Tibial artery (tissue), 4 donors: ENCODE data around the gene AGBL1.

Experiments used
- DNase-seq, 2 donors: peaks; one replicate each; pipeline ENCODE4 v3.0.0-alpha.2; 2019
- H3K27ac ChIP-seq, 2 donors: fragments of 200-600 bp; sonication (generic) in 1 of 2; 1 replicate in 1 of 2; 2 replicates in 1 of 2; pipeline ENCODE4 v1.5.1; 2018 to 2019; ENCODE audit warnings: mild to moderate bottlenecking in 1 of 2
- H3K27me3 ChIP-seq, 2 donors: fragments of 200-600 bp; sonication (generic) in 1 of 2; one replicate each; pipeline versions ENCODE4 v1.5.1 to v1.6.0; 2016 to 2019
- H3K36me3 ChIP-seq, 3 donors: fragments of 200-600 bp; sonication (generic) in 2 of 3; one replicate each; pipeline ENCODE4 v1.5.1; 2016 to 2019; ENCODE audit warnings: mild to moderate bottlenecking in 2 of 3
- H3K4me1 ChIP-seq, 4 donors: fragments of 200-600 bp; sonication (generic) in 2 of 4; 1 replicate in 3 of 4; 2 replicates in 1 of 4; pipeline ENCODE4 v1.5.1; 2016 to 2019
- H3K4me3 ChIP-seq, 2 donors: fragments of 200-600 bp; sonication (generic) in 1 of 2; 1 replicate in 1 of 2; 2 replicates in 1 of 2; pipeline ENCODE4 v1.5.1; 2018 to 2019; ENCODE audit warnings: mild to moderate bottlenecking in 2 of 2
- H3K9me3 ChIP-seq, 3 donors: fragments of 200-600 bp; sonication (generic) in 1 of 3; one replicate each; pipeline ENCODE4 v1.5.1; 2016 to 2019
- intact Hi-C: fragments of 100-400 bp; cut with DNase I; formaldehyde crosslinking; loops from one replicate; pipeline ENCODE4 v1.15.0; 2023; ENCODE audit warnings: low total_unique reads
- TF ChIP-seq, protein P1 (sequence below), 2 experiments: fragments of 200-600 bp in 1 of 2; fragments of 450-650 bp in 1 of 2; IDR thresholded peaks; one replicate each; pipeline ENCODE4 v1.5.1; 2017 to 2019; ENCODE audit warnings: antibody characterized with exemption in 2 of 2, mild to moderate bottlenecking in 1 of 2, moderate library complexity in 1 of 2

AGBL1 gene

DNA sequence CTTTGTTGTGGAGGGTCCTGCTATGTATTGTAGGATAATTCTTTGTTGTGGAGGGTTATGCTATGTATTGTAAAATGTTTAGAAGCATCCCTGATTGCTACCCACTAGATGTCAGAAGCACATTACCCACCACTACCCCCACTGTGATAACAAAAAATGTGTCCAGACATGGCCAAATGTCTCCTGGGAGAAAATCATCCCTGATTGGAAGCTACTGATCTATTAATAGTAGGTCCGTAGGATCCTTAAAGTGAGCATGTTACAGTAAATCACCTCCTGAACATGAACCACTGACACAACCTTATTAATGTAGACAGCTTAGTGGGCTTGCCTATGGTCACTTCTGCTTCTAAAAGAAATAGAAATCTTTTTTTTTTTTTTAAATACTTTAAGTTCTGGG lies 884.6 kb downstream of the AGBL1 start:
- no peak overlapping the region for H3K27ac ChIP-seq
- no peak overlapping the region for H3K4me3 ChIP-seq
- H3K4me1 ChIP-seq, result no peaks in the 10 kb centered on the region
- intact Hi-C loops, result no loop called here
- no peaks in the 10 kb centered on the region for H3K36me3 ChIP-seq
- H3K9me3 ChIP-seq, result no peaks in the 10 kb centered on the region
- no peak for DNase-seq
- no peaks in the 10 kb centered on the region for H3K27me3 ChIP-seq
- TF ChIP-seq, protein P1, sequence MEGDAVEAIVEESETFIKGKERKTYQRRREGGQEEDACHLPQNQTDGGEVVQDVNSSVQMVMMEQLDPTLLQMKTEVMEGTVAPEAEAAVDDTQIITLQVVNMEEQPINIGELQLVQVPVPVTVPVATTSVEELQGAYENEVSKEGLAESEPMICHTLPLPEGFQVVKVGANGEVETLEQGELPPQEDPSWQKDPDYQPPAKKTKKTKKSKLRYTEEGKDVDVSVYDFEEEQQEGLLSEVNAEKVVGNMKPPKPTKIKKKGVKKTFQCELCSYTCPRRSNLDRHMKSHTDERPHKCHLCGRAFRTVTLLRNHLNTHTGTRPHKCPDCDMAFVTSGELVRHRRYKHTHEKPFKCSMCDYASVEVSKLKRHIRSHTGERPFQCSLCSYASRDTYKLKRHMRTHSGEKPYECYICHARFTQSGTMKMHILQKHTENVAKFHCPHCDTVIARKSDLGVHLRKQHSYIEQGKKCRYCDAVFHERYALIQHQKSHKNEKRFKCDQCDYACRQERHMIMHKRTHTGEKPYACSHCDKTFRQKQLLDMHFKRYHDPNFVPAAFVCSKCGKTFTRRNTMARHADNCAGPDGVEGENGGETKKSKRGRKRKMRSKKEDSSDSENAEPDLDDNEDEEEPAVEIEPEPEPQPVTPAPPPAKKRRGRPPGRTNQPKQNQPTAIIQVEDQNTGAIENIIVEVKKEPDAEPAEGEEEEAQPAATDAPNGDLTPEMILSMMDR (IDR thresholded peaks at IDR 0.05), result no peak

DNA sequence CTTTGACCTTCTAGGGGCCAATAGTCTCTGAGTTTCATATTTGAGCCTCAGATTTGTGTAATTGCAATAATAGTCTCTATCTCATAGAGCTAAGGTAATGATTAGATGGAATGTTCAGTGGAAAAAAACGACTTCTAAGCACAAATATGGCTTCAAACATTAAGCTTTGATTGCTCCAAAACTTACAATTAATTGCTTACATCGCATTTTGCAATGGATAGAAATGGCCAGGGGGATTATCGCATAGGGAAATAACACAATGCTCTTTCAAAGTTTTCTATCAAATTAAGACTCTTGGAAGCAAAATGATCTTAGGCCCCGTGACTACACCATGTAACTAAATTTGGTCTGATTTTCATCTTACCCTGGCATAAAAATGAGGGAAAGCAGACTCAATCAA lies 888.6 kb downstream of the AGBL1 start:
- TF ChIP-seq, protein P1 (IDR thresholded peaks at IDR 0.05), result no peak
- no peaks in the 10 kb centered on the region for H3K4me1 ChIP-seq
- DNase-seq, result no peak
- no peaks in the 10 kb centered on the region for H3K27me3 ChIP-seq
- H3K4me3 ChIP-seq, result no peak overlapping the region
- H3K27ac ChIP-seq, result no peak overlapping the region
- no peaks in the 10 kb centered on the region for H3K9me3 ChIP-seq
- intact Hi-C loops, result no loop called here
- no peaks in the 10 kb centered on the region for H3K36me3 ChIP-seq

DNA sequence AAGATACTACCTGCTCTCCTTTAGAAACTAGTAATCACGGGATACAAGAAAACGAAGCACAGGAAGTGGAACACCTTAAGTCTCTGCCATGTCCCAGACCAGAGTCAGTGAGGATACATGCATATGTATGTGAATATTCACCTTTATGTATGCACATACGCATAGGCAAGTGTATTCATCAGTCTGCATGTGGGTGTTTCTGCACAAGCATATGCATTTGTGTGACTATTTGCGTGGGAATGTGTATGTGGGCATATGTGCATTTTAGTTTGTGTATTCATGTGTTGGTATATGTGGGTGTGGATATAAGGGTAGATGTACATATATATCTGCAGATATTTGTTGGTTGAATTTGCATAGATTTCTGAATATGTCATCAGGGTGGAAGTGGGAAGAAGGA lies 889.7 kb downstream of the AGBL1 start:
- H3K9me3 ChIP-seq, result no peaks in the 10 kb centered on the region
- H3K36me3 ChIP-seq, result no peaks in the 10 kb centered on the region
- no peak overlapping the region for H3K27ac ChIP-seq
- H3K4me3 ChIP-seq, result no peak overlapping the region
- H3K4me1 ChIP-seq, result no peaks in the 10 kb centered on the region
- TF ChIP-seq, protein P1 (IDR thresholded peaks at IDR 0.05), result no peak
- intact Hi-C loops, result no loop called here
- no peaks in the 10 kb centered on the region for H3K27me3 ChIP-seq
- DNase-seq, result no peak

DNA sequence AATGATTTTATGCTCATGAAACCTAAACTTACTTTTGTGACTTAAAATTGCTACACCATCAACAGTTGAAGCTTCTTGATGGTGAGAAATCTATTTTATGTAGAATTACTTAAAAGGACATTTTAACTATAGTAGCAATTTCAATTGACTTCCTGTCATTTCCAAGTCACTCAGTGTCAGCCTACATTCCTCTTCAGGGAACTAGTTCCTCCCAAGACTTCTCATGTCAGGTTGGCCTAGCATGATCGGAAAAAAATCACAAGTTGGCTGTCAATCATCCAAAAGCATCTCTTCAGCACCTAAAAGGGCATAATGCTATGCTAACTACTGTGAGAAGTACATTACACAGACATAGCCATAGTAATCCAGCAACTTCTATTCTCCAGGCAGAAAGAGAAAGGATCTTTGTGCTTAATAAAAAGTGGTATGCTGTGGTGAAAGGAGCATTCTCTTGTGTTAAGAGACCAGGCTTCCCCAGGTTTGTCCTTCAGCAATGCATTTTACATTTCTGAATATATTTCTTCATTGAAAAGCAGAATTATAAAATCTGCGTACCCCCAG lies 893.7 kb downstream of the AGBL1 start:
- no peak overlapping the region for H3K27ac ChIP-seq
- H3K27me3 ChIP-seq, result no peaks in the 10 kb centered on the region
- H3K36me3 ChIP-seq, result no peaks in the 10 kb centered on the region
- no peaks in the 10 kb centered on the region for H3K9me3 ChIP-seq
- H3K4me3 ChIP-seq, result no peak overlapping the region
- intact Hi-C loops, result no loop called here
- DNase-seq, result no peak
- no peaks in the 10 kb centered on the region for H3K4me1 ChIP-seq
- TF ChIP-seq, protein P1 (IDR thresholded peaks at IDR 0.05), result no peak

DNA sequence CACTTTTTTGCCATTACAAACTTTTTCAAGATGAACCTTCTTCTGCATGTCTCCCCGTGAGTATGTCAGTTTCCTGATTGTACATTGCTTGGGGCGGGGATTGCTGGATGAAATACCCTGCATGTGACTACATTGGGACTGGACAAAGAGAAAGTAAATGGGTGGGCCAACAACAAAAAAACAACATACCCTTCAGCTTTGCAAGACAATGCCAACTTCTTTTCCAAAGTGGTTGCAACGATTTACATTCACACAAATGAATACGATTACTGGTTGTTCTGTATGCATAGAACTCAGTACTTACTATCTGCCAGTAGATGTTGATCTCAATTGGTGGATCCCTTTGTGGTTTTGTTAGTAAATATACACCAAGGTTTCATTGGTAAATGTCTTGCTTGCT lies 908.4 kb downstream of the AGBL1 start:
- Histone ChIP-seq H3K4me3 (no peak overlapping the region), H3K9me3 (no peaks in the 10 kb centered on the region), H3K27ac (no peak overlapping the region), H3K27me3 (no peaks in the 10 kb centered on the region), H3K4me1 (no peaks in the 10 kb centered on the region), H3K36me3 (no peaks in the 10 kb centered on the region)
- intact Hi-C loops, result no loop called here
- no peak for DNase-seq
- TF ChIP-seq, protein P1 (IDR thresholded peaks at IDR 0.05), result no peak

DNA sequence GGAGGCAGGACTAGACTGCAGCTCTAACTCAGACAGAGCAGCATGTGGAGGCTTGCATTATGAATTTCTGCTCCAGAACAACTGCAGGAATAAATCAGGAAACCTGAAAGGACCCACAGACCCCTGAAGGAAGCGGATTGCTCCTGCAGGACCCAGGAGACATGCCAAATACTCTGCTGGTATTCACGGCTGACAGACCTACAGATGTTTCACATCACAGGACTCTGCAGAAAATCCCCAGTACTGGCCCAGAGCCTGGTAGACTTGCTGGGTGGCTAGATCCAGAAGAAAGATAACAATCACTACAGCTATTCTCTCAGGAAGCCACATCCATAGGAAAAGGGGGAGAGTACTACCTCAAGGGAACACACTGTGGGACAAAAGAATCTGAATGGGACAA lies 942.1 kb downstream of the AGBL1 start:
- no peak for DNase-seq
- H3K9me3 ChIP-seq, result peaks cover 0 to 4% (median 0%) of the 10 kb centered on the region in 3 donors
- H3K27me3 ChIP-seq, result no peaks in the 10 kb centered on the region
- no peaks in the 10 kb centered on the region for H3K4me1 ChIP-seq
- no peak overlapping the region for H3K27ac ChIP-seq
- intact Hi-C loops, result no loop called here
- H3K4me3 ChIP-seq, result no peak overlapping the region
- TF ChIP-seq, protein P1 (IDR thresholded peaks at IDR 0.05), result no peak
- no peaks in the 10 kb centered on the region for H3K36me3 ChIP-seq
